Ovary (tissue), 9 donors: ENCODE data around the gene SMARCA5. TPM values are rescaled to one million over a fixed set of nuclear protein-coding genes. Genes with fewer than 3 reads are reported as not detected.

ENCODE experiments used
- DNase-seq, 5 donors: peaks; one replicate each; pipeline ENCODE4 v3.0.0-alpha.2; 2019 to 2020
- H3K27ac ChIP-seq, 2 donors: fragments of 200-600 bp; one replicate each; pipeline versions ENCODE4 v1.5.1 to v1.8.0; 2019 to 2022
- H3K27me3 ChIP-seq: fragments of 200-600 bp; one replicate; pipeline ENCODE4 v1.8.0; 2022
- H3K36me3 ChIP-seq: fragments of 200-600 bp; sonication (generic); one replicate; pipeline ENCODE4 v1.5.1; 2019
- H3K4me1 ChIP-seq: one replicate; pipeline ENCODE4 v1.8.1; 2013; ENCODE audit warnings: mild to moderate bottlenecking, moderate library complexity; ENCODE audit not compliant: insufficient read depth
- H3K4me3 ChIP-seq: fragments of 200-600 bp; sonication (generic); one replicate; pipeline ENCODE4 v1.5.1; 2017
- H3K9me3 ChIP-seq, 2 donors: fragments of 200-600 bp in 1 of 2; sonication (generic) in 1 of 2; one replicate each; pipeline versions ENCODE4 v1.5.1 to v1.8.1; 2013 to 2019; ENCODE audit warnings: mild to moderate bottlenecking in 1 of 2, moderate library complexity in 1 of 2
- CTCF ChIP-seq, 3 donors: fragments of 450-650 bp in 2 of 3; fragments of 200-600 bp in 1 of 3; IDR thresholded peaks; one replicate each; pipeline versions ENCODE4 v1.5.1 to v1.8.0; 2016 to 2022; ENCODE audit warnings: antibody characterized with exemption in 3 of 3, mild to moderate bottlenecking in 1 of 3
- EP300 ChIP-seq: sonication (generic); formaldehyde crosslinking; IDR thresholded peaks from one replicate; pipeline ENCODE4 v1.6.1; 2017; ENCODE audit warnings: antibody characterized with exemption
- POLR2A ChIP-seq: fragments of 450-650 bp; IDR thresholded peaks from one replicate; pipeline ENCODE4 v1.6.1; 2017; ENCODE audit warnings: antibody characterized with exemption, mild to moderate bottlenecking, moderate library complexity
- WGBS, 3 donors: extraction: QIAGEN DNeasy Blood & Tissue Kit in 1 of 3; methylation state at CpG; one replicate each; pipeline versions ENCODE4 v1.1.5 to v1.1.7; 2013 to 2017; 5-methylcytosine and 5-hydroxymethylcytosine counted together
- intact Hi-C, 4 donors: fragments of 100-400 bp; cut with DNase I; formaldehyde crosslinking; loops; one replicate each; pipeline versions ENCODE4 v1.11.0 to v1.15.1; 2022 to 2023
- polyA plus RNA-seq, 2 donors: library from polyadenylated mRNA; stranded (reverse); fragments of 200-250 nt in 1 of 2; fragments of 350-450 nt in 1 of 2; fragmentation: Illumina TruSeq in 1 of 2; extraction: RNeasy Lipid Tissue Mini Kit (QIAGEN cat#74804) in 1 of 2; gene quantifications; one replicate each; pipeline ENCODE4 v1.2.3, GENCODE V29; 2013 to 2014
- total RNA-seq, 7 donors: library from RNA; depleted of rRNA in 2 of 7; stranded (reverse); fragments of >200 nt in 2 of 7; fragmentation: NEBNext Ultra II Directional in 3 of 7; extraction: Animal tissue kit (Norgen Biotek cat#: 25700) in 3 of 7; gene quantifications; one replicate each; pipeline versions ENCODE4 v1.1.0 to v1.2.4, GENCODE V29; 2016 to 2023
- donor health status: DM: no; HTN: no; CAD: no; lungs with moderate emphysema.
- donor health status: DM: no; HTN: no; CAD: no.
- donor health status: Bipolar disorder and iron deficiency.
- donor health status: DM: yes; HTN: yes; CAD: no.
- donor health status: DM: no; HTN: no; CAD: no.
- donor health status: DM: yes; HTN: yes; CAD: no.

SMARCA5 gene
- total and polyA plus RNA-seq, 9 donors, result 21.2 to 55.1 (median 40.2) TPM

- WGBS, 3 donors, result 91 to 92% (median 91%) methylated on average over 6 of the region's 6 CpGs
- Histone ChIP-seq H3K4me3 (no peak overlapping the region), H3K27ac (no peak overlapping the region), H3K9me3 (no peaks in the 10 kb centered on the region), H3K27me3 (no peaks in the 10 kb centered on the region), H3K4me1 (no peaks in the 10 kb centered on the region), H3K36me3 (no peaks in the 10 kb centered on the region)
- TF ChIP-seq POLR2A, result no peak
- TF ChIP-seq CTCF (IDR thresholded peaks at IDR 0.05), result no peak
- TF ChIP-seq EP300, result no peak
- no peak for DNase-seq
- intact Hi-C loops, result no loop called here
These were observed 72.0 kb downstream of the SMARCA5 start for GRCh38 chr4:143585548-143585947.

DNA sequence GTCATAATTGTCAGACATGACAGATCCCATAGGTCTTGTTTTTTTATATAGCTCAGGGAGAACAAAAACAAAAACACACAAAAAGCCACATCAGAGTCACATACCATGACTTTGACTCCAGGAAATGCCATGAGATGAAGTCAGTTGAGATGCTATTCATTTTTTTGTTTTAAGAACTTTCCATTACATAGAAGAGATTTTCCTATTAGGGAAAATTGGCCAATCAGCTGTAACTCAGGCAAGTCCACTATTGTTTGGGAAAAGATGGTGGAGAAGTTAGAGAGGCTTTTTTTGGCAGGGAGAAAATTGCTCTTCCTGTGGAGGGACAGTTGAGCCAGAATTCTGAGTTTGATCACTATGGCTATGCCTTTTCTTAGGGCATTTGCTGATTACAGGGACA is 72.6 kb downstream of the SMARCA5 start:
- Histone ChIP-seq H3K36me3 (no peaks in the 10 kb centered on the region), H3K4me3 (no peak overlapping the region), H3K27me3 (no peaks in the 10 kb centered on the region), H3K4me1 (no peaks in the 10 kb centered on the region), H3K9me3 (no peaks in the 10 kb centered on the region), H3K27ac (no peak overlapping the region)
- no peak for TF ChIP-seq POLR2A
- no peak for TF ChIP-seq EP300
- no peak for TF ChIP-seq CTCF (IDR thresholded peaks at IDR 0.05)
- intact Hi-C loops, result no loop called here
- no peak for DNase-seq

DNA sequence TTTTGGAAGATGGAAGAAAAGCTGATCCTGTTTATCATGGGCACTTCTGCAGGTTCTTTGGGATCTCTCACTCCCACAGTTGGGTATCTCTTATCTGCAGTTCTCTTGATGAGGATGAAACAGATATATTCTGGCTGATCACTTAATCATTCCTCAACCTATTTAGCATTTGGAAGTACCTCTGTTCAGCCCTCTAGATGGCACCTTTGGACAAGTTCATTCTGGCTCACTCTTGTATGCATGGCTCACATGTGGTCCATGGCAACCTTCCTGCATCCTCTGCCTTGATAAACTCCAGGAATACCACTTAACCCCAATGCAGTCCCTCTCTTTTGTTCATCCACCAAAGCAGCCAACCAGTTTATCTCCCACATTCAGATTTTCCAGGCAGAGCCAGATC is 74.2 kb downstream of the SMARCA5 start:
- no peak for DNase-seq
- H3K36me3 ChIP-seq, result no peaks in the 10 kb centered on the region
- H3K27me3 ChIP-seq, result no peaks in the 10 kb centered on the region
- no peaks in the 10 kb centered on the region for H3K9me3 ChIP-seq
- intact Hi-C loops, result no loop called here
- H3K4me1 ChIP-seq, result no peaks in the 10 kb centered on the region
- no peak overlapping the region for H3K27ac ChIP-seq
- H3K4me3 ChIP-seq, result no peak overlapping the region
- TF ChIP-seq CTCF (IDR thresholded peaks at IDR 0.05) (no peak), POLR2A (no peak), EP300 (no peak)

DNA sequence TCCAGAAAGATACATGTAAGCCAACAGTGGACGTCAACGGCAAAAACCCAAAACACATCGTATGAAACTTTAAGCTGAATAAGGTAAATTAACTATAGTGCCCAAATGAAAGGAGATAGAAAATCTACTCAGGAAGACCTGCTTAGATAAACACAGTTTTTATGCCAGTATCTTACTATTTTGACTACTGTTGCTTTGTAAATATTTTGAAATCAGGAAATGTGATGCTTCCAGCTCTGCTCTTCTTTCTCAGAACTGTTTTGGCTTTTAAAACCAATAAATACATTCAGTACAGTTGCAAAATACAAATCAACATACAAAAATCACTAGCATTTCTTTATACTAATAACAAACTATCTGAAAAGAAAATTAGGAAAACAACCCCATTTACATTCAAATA is 83.8 kb downstream of the SMARCA5 start:
- Histone ChIP-seq H3K4me3 (no peak overlapping the region), H3K36me3 (no peaks in the 10 kb centered on the region), H3K27me3 (no peaks in the 10 kb centered on the region), H3K27ac (no peak overlapping the region), H3K4me1 (no peaks in the 10 kb centered on the region), H3K9me3 (no peaks in the 10 kb centered on the region)
- no peak for DNase-seq
- WGBS, 3 donors, result 6 to 44% (median 9%) methylated on average over 3 of the region's 3 CpGs
- TF ChIP-seq POLR2A (no peak), CTCF (IDR thresholded peaks at IDR 0.05) (no peak), EP300 (no peak)
- intact Hi-C loops, result no loop called here

GRCh38 chr4:143598816-143599215 is 85.3 kb downstream of the SMARCA5 start:
- Histone ChIP-seq H3K4me3 (no peak overlapping the region), H3K4me1 (no peaks in the 10 kb centered on the region), H3K36me3 (no peaks in the 10 kb centered on the region), H3K9me3 (no peaks in the 10 kb centered on the region), H3K27ac (no peak overlapping the region), H3K27me3 (no peaks in the 10 kb centered on the region)
- TF ChIP-seq EP300 (no peak), POLR2A (no peak), CTCF (IDR thresholded peaks at IDR 0.05) (no peak)
- no peak for DNase-seq
- intact Hi-C loops, result no loop called here
